ENCODE data around the gene PDE4D.
"Not testable (repeated sequence)": the region's sequence is repeated elsewhere in the genome, so short reads cannot be mapped to it uniquely, and the experiment has no call there.

Gene PDE4D

DNA sequence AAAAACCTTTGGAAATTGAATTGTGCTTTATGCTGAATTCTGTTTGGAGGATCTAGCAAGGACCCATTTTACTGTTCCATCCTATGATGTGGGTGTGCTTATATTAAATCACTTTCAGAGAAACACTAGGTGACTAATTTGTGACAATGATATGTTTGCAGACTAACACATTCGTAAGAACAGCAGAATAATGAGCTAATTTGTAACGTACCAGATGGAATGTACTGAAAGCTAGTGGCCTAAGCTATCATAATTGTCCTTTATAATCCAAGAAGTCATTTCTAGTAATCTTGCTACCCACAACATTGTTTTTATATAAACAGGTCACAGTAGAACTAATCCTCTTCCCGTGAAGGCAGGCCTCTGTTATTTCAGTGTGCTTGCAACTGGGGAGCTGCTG, 292.5 kb downstream of the PDE4D start:
- no peak for DNase-seq

DNA sequence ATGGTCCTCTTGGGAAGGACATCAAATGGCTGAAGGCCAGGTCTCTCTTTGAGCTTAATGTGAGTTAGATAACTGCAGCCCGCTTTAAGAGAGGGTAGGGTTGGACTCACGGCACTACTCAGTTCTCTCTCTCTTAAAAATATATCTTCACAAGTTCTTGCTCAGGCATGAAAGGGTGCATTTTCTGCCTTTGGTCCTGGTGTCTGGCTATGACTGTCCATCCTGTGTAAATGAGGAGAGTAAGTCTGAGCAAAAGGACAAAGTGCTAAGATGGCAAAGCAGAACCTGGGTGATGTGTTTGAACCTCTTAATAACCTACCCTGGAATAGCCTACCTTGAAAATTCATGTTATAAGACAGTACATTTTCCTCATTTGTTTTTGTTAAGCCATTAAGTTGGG, 293.4 kb downstream of the PDE4D start:
- DNase-seq, result no peak

DNA sequence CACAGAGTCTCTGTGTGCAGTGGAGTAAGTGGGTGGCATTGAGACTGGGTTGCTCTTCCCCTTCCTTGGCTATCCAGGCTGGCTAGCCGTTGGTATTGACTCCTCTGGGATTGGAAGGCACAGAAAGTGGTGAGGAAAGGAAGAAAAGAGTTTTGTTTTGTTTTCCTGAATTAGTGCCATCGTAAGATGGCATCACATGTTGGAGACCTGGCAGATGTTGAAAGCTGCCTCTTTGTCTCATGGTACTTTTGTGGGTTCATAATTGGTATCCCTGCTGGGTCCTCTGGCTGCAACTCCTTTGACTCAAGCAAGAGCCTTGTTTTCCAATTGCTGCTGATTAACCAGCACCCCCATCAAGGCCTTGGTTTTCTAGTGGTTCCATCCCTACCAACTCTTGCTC, 293.8 kb downstream of the PDE4D start:
- DNase-seq, result no peak

DNA sequence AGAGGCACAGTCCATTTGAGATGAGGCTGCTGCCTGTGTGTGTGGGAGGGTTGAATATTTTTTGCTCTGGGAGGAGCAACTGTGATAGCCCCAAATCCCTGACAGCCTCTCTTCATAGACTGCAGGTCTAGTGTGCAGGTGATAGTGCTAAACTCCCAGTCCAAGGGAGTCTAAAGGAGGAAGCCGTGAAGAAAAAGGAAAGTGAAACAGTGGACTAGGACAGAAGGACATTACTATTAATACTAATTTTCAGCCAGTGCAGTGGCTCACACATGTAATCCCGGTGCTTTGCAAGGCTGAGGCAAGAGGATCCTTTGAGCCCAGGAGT, 295.0 kb downstream of the PDE4D start:
- no peak for DNase-seq

DNA sequence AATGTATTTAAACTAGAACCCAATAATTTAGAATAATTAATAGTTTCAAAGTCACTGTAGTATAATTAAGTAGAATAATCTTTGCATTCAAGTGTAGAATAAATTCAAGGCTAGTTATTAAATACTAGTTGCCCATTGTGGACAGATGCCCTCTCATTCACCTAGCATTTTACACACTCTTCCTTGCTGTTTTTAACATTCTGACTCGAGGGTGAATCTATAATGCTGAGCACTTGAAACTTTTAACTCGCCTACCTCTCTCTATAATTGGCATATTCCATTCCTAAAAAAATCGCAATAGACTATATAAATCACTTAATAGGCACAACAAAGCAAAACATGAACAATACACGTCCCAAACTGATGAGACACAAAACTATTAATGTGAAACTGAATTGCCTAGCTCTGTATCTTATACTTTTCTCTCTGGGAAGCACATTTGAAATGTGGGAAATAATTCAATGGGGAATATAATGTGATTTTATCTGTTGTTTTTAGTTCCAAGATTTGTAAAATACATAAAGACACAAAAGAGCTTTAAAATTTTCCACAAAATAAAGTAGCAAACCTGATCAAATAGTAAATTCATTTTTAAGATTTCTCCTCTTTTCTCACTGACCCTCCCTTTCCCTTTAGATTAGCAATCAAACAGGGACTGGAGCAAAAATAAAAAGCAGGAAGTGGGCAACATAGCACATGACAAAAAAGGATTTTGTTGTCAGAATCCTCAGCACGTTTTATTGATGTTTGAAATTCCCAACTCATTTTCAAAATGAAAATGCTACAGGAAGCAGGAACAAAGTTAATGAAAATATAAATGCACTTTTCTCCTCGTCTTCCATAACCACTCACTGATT, 295.6 kb downstream of the PDE4D start:
- DNase-seq, result no peak

DNA sequence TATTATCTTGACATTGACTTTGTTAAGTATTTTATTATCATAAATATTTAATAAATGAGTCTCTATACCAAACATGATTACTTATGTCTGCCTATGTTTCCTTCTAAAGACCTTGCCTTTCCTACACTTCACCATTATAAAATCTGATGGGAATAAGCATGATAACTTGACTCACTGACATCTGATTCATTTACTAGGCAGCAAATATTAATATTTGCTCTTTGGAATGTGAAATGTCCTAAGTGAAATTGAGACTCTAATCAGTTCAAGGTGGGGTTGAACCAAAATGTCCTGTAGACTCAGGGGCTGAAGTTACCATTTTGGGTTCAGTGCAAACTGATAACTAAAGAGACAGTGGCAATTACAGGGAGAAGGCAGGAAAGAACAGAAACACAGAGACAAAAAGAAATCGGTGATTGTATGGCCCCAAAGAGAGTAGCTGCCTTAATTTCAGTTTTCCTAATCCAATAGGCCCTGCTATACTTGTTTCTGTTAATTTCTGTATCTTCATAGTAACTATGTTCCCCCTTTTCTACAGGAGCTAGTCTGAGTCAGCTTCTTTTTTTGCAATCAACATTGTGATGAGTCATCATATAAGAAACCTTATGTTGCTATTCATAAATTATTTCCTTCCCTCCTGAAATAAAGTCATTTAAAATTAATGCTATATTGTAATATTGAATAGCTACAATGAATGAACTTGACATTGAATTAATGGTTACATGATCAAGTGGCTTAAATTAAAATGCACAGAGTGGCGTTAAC, 296.8 kb downstream of the PDE4D start:
- DNase-seq, result no peak

DNA sequence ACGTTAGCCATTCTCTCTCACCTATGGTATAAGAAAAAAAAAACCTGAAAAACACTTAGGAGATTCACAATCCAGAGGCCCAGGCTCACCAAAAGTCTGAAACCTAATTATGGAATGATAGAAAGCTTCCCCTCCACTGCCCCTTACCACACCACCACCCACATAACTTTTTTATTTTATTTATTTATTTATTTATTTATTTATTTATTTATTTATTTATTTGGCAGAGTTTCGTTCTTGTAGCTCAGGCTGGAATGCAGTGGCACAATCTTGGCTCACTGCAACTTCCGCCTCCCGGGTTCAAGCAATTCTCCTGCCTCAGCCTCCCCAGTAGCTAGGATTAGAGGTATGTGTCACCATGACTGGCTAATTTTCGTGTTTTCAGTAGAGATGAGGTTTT, 299.4 kb downstream of the PDE4D start:
- not testable (repeated sequence) for DNase-seq

DNA sequence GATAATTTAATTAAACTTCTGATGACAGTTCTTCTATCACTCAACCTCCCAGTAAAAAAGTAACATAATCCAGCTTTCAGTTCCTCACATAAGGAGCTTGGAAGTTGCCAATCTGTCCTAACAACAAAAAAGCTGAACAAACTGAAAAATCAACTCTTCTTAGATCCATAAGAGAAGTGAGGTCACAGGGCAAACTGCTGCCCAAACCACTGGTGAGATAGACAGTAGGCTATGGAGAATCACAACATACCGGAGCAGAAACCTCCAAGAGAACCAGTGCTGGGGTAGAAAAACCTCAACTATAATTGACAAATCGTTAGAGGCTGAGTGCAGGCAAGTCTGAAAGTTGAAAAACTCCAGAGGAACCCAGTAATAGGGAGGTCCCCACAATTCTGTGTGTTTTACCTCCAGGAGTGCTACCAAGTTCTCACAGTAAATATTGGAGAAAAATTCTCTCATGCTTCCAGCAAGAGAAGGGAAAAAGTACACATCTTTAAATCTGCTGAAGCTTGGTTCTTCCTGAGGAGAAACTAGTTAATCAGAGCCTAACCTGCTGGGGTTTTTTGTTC, 300.0 kb downstream of the PDE4D start:
- DNase-seq, result no peak

DNA sequence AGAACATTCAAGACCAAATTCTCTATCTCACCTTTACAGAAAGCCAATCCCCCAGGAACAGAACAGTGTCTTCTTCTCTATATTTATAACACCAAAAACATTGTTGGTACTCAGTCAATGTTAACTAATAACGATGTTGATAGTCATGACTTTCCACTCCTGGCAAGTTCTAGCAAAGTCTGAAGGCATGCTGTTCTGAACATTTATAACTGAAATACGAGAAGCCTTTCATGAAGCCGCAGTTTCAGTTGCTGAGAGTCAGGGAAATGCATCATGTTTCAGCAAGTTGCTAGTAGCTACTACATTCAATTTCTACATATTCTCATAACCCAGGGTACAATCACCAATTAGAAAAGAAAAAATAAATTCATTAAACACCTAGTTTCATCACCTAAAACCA, 301.4 kb downstream of the PDE4D start:
- no peak for DNase-seq

DNA sequence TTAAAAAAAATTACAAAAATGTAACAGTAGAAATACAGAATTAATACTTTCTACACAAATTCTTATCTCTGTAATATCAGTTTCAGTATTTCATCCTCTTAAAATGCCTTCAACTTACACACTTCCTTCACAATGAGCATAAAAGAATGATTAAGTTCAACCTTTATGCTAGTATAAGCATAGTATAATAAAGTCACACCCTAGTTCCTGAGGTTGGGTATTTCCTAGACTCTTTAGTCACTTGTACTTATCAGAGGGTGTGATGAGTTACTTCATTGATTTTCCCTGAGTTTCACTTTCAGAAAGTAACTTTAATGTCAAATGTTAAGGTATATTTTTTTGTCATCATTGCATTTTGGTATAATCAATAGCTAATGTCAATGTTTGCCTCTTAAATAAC, 302.4 kb downstream of the PDE4D start:
- no peak for DNase-seq

DNA sequence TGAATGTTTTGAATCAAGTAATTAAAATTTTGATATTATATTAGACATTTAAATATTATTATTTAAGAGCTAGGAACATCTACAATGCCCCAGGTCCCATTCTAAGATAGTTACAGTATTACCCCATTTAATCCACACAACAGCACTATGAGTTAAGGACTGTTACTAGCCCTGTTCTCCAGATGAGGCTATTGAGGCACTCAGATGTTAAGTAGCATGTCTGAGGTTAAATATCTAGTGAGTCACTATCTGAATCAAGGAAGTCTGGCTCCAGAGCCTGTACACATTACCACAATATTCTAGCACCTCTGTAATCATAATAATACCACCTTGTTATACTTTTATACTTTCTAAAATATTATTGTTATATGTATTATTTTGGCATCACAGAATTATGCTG, 304.6 kb downstream of the PDE4D start:
- DNase-seq, result no peak

DNA sequence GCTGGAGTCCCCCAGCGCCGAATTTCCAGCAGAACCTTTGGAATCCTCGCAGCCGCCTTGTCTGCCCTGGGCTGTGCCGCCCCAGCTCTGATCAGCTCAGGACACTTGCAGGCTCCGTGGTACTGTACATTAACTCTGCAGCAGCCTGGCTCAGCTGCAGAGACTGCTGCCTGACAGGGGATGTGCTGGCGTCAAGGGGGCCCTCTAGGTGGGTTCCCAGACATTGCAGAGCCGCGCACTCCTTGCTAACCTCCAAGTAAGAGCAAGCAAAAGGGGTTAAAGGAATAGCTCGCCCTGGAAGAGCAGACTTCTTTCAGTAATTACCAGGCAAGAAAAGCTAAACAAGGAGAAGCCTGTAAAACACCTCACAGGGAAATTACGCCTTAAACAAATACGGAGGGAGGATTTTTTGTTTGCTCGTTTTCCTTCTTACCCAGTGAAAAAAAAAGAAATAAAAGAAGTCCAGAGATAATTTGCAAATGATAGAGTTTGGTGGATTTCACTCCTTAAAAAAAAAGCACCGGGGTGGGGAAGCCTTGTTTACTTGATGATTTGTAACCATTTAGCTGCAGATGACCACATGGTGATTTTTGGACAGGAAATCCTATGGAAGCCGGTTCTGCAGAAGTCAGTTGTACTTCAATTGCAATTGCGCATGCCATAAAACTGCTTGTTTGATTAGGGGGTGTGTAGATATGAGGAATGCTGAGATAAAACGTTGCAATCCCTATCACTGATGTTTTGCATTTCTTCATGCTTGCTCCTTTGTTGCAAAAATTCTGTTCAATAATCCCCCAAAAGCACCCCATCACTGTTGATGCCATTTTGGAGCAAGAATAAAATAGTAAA, 305.8 kb downstream of the PDE4D start:
- no peak for DNase-seq

DNA sequence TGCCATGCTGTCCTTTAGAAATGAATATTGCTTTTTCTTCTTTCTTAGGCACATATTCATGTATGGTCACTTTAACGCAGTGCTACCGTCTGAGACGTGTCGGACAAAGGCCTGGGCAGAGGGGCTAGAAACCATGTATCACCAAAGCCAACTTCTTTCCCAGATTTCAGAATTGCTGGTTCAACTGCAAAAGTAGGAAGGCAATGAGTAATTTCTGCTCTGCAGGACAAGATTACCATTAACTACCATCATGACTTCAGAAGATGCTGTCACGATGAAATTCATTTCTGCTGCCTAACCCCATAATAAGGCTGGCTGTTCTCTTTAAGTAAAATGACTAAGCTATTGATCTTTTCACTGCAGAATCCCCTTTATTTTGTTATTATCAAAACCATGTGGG, 306.7 kb downstream of the PDE4D start:
- DNase-seq, result no peak

DNA sequence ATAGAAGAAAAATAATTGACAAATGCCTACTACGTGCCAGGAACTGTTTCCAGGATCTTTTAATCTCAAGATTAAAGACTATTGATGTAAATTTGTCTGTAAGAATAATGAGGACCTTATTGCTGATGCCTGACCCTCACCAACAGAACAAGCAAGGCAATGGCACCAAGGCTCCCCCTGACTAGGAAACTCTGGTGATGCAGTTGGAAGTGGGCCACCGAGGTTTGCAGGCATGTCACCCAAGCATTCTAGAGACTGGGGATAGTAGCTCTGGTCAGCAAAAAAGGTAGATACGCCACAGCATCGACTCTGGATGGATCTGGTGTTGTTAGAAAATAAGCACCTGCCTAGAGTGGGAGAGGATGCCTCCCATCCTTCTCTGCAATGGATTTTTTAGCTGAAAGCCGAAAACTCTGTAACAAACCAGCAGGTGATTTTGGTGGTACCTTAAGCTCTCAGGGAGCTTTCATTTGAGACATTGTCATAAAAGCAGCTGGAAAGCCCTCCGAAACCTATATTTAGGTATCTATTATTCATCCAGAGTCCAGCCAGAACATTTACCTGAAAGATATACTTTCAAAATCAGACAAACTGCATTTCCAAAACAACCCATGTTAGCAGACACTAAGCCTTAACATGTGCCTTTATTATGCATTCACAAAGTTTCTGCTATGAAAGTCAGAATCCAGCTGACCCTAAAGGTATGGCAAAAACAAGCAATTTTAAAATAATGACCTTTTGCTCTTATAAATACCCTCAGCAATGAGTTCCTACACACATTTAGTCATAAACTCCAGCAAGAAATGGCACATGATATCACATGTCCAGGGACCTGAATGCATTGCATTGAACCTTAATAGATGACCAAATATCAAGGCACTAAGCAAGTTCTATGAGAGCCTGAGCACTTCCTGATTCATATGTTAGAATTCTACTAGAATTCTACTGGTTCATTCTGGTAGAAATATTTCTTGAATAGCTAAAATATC, 308.4 kb downstream of the PDE4D start:
- DNase-seq, result no peak

DNA sequence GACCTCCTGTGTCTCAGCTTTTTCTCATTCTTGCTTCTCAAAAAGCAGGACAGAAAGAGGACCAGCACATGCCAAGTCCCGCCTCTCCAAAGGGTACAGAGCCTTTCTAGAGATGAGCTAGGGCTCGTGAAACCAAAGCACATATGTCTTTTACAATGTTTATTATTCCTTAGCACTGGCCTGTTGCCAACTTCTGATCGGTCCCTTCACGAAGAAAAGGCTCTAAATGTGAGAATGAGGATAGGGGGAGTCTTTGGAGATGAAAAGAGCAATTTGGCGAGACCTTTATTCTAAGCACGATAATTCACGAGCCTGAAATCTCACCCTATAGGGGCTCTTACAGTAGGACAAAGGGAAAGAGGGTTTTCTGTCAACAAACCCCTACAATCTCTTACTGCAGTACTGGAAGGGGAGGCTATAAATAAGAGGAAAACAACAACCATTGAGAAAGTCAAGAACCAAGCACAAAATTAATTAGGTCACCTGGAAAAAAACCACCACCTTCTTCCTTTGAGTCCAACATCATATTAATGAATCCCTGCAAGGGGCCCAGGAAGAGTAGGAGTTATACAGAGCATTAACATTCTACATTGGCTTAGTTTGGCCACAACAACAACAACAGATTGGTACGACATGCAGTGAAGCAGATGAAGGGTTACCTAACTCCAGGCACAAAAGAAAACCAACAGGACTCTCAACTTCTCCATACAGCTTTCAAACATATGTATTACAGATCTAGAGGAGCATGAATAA, 309.5 kb downstream of the PDE4D start:
- no peak for DNase-seq

DNA sequence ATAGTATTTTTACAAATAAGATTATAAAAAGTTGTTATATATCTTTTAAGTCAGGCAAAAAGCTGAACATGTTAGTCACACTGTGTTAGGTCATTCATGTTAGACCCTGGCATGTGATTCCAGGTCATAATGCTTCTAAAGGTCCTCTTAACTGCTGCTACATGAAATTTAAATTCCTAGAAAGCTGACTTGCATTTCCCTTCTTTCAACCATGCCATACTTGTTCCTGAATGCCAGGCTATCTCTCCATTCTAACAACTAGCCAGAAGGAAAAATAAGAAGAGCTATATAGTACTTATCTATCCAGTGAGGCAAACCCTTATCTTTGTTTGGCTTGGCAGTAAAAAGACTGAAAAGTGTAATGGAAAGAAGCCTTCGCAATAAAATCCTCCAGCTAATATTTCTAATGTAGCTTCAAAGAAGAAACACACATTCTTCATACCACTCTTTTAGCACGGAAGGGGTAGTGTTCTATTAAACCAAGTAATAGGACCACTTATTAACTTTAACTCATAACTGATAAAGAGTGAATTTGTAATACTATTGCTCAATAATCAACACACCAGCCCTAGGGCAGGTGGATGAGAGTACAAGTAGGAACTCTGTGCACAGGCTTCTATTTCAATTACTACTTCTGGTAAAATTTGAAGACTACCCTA, 310.2 kb downstream of the PDE4D start:
- no peak for DNase-seq

DNA sequence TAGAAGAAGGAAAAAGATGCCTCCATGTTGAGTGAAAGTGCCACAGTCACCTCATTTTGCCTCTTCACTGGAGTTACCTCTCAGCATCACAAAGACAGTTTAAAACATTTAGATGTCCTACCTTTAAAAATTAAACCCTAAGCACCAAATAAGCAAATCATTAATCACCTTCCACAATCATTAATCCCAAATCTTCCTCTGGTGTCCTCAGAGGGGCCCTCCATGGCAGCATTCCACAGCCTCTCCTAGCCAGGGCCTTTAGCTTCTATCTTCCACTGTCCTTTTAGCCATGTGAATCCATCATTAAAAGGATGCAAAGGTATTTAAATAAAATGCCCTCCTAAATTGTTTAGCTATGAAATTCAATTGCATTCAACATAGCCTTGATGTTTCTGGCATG, 310.8 kb downstream of the PDE4D start:
- DNase-seq, result no peak

DNA sequence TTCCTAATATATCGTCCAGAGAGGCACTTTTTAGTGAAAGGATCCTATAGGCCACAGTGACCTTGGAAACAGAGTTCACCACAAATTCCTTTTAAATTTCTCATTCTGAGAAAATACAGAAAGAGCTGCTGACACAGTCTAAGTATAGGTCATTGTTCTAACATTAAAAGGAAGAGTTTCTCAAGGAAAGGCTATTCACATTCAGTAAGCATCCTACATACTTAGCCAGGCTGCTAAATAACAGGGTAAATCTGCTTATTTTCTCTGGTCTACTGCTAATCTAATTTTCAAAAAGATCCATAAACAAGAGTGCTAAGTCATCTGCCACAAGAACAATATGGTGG, 313.7 kb downstream of the PDE4D start:
- DNase-seq, result no peak

DNA sequence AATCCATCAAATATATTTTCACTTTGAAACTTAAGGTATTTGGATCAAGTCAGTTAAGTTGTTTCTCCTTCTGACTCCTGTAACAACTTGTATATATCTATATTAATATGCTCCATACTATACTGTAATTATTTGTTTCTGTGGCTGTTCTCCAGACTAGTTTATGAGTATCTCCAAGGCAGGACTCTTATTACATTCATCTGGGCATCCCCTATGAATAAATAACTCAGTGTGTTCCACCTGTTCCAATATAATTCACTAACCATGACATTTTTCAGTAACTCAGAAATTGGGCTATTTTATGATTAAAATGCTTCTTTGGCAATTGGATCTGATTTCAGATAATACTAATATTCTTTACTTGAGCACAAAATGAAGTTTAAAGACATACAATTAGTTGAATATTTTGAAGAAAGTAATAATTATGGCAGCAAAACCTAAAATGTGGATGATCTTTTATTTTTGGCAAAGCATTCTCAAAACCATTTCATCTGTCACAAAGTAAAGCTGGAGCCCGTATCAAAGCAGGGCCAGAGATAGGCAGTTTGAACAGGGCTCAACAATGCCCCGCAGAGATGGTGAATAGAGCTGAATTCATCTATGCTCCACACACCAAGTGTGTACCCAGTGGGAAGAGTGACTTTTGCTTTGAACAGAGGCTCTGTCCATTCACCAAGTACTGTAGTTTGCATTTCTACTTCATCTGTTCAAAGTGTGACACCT, 314.3 kb downstream of the PDE4D start:
- DNase-seq, result no peak

DNA sequence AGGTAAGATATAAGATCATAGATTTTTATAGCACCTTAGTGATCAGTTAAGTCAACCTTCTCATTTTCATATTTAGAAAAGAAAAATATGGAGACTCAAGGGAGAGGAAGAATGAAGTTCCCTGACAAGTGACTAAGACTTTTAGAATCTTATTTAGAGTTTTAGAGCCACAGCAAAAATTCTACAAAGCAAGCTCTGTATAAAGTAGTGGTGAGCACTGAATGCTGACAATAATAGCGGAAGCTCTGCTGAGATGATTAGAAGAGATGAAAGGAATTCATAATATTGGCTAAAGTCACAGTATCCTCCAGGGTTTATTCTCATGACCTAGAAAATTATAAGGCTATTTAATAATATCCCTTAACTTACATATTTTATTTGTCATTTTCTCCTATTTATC, 316.0 kb downstream of the PDE4D start:
- DNase-seq, result no peak

Measured in effector CD4-positive, alpha-beta T cell (primary cell).